PC-9 (cell line): ENCODE results near the gene PDZK1IP1.

Experiments
- EZH2 ChIP-seq: fragments of 200-600 bp; sonication (generic); IDR thresholded peaks from 2 replicates; pipeline ENCODE4 v1.8.0; 2017; ENCODE audit warnings: antibody characterized with exemption, low read depth
- TF ChIP-seq, protein P1 (sequence below): fragments of 200-600 bp; sonication (generic); conservative IDR thresholded peaks from 2 replicates; pipeline ENCODE4 v1.6.1; 2017; ENCODE audit warnings: mixed run types, antibody characterized with exemption, mild to moderate bottlenecking, moderate library complexity

DNA sequence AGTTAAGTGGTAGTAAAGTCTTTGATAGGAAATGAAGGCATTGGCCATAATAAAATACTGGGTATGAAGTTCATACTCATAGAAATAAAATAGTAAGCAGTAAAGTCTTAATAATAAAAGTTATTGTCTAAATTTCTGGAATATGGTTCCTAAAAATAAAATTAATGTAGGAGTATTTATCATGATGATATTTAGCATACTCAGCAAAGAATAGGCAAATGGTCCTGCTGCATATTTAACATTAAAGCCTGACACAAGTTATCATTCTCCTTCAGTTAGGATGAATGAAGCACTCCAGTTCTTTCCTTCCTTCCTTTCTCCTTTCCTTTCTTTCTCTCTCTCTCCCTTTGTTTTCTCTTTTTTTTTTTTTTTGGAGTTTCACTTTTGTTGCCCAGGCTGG, 25.3 kb downstream of the PDZK1IP1 start:
- TF ChIP-seq, protein P1, sequence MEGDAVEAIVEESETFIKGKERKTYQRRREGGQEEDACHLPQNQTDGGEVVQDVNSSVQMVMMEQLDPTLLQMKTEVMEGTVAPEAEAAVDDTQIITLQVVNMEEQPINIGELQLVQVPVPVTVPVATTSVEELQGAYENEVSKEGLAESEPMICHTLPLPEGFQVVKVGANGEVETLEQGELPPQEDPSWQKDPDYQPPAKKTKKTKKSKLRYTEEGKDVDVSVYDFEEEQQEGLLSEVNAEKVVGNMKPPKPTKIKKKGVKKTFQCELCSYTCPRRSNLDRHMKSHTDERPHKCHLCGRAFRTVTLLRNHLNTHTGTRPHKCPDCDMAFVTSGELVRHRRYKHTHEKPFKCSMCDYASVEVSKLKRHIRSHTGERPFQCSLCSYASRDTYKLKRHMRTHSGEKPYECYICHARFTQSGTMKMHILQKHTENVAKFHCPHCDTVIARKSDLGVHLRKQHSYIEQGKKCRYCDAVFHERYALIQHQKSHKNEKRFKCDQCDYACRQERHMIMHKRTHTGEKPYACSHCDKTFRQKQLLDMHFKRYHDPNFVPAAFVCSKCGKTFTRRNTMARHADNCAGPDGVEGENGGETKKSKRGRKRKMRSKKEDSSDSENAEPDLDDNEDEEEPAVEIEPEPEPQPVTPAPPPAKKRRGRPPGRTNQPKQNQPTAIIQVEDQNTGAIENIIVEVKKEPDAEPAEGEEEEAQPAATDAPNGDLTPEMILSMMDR = no peak
- no peak for TF ChIP-seq EZH2
